ENCODE measurements around the gene TEKT2. TPM values are rescaled to one million over a fixed set of nuclear protein-coding genes. Genes with fewer than 3 reads are reported as not detected.

The TEKT2 gene
- total and polyA plus RNA-seq, 5 donors from 2014 or later, result 0.81 TPM; not detected in 4

- Histone ChIP-seq H3K4me3 (ENCODE audit: low read depth, low read length) (no peak overlapping the region), H3K9me3 (ENCODE audit: control insufficient read depth in 2 of 2, low read length in 2 of 2) (no peaks in the 10 kb centered on the region), H3K27me3 (ENCODE audit: control insufficient read depth, insufficient read depth, low read length) (no peaks in the 10 kb centered on the region), H3K27ac (ENCODE audit: insufficient read depth, low read length, poor library complexity, severe bottlenecking) (no peak overlapping the region), H3K36me3 (ENCODE audit: control insufficient read depth, insufficient read depth, low read length) (peaks cover 37% of the 10 kb centered on the region), H3K4me1 (ENCODE audit: control insufficient read depth, insufficient read depth, low read length, poor library complexity, severe bottlenecking) (no peaks in the 10 kb centered on the region)
- no peaks in the 10 kb centered on the region for H3K9me3 Mint-ChIP-seq
- no peaks in the 10 kb centered on the region for H3K27me3 Mint-ChIP-seq
- H3K36me3 Mint-ChIP-seq, result peaks cover 23% of the 10 kb centered on the region
- DNase-seq (no peak), ATAC-seq (ENCODE audit: low read depth in 2 of 2) (no peak)
- H3K4me1 Mint-ChIP-seq, result peaks cover 0 to 12% (median 4%) of the 10 kb centered on the region in 4 donors
- H3K4me3 Mint-ChIP-seq, result no peak overlapping the region
- peak overlapping the region; percentile 50 to 56 (median 52) for H3K27ac Mint-ChIP-seq
Measured at GRCh38 chr1:36135796-36136195, 51.9 kb downstream of the TEKT2 start.

GRCh38 chr1:36136535-36136934 is 52.6 kb downstream of the TEKT2 start:
- peaks cover 0 to 16% (median 7%) of the 10 kb centered on the region in 4 donors for H3K4me1 Mint-ChIP-seq
- H3K27me3 Mint-ChIP-seq, result no peaks in the 10 kb centered on the region
- peak overlapping the region in 1 of 3 donors; percentile 50 for H3K27ac Mint-ChIP-seq
- ATAC-seq (ENCODE audit: low read depth in 2 of 2) (no peak), DNase-seq (no peak)
- H3K27ac ChIP-seq (ENCODE audit: insufficient read depth, low read length, poor library complexity, severe bottlenecking), result no peak overlapping the region
- no peak overlapping the region for H3K4me3 Mint-ChIP-seq
- no peak overlapping the region for H3K4me3 ChIP-seq (ENCODE audit: low read depth, low read length)
- H3K36me3 Mint-ChIP-seq, result peaks cover 23% of the 10 kb centered on the region
- H3K4me1 ChIP-seq (ENCODE audit: control insufficient read depth, insufficient read depth, low read length, poor library complexity, severe bottlenecking), result no peaks in the 10 kb centered on the region
- peaks cover 37% of the 10 kb centered on the region for H3K36me3 ChIP-seq (ENCODE audit: control insufficient read depth, insufficient read depth, low read length)
- no peaks in the 10 kb centered on the region for H3K9me3 Mint-ChIP-seq
- H3K27me3 ChIP-seq (ENCODE audit: control insufficient read depth, insufficient read depth, low read length), result no peaks in the 10 kb centered on the region
- no peaks in the 10 kb centered on the region for H3K9me3 ChIP-seq (ENCODE audit: control insufficient read depth in 2 of 2, low read length in 2 of 2)

GRCh38 chr1:36137226-36137625 is 53.3 kb downstream of the TEKT2 start:
- ATAC-seq (ENCODE audit: low read depth in 2 of 2) (no peak), DNase-seq (no peak)
- H3K4me1 Mint-ChIP-seq, result peaks cover 5 to 20% (median 12%) of the 10 kb centered on the region in 4 donors
- H3K27ac Mint-ChIP-seq, result no peak overlapping the region
- H3K4me3 Mint-ChIP-seq, result peak overlapping the region in 1 of 4 donors; percentile 17
- H3K36me3 ChIP-seq (ENCODE audit: control insufficient read depth, insufficient read depth, low read length), result peaks cover 37% of the 10 kb centered on the region
- no peaks in the 10 kb centered on the region for H3K27me3 Mint-ChIP-seq
- no peak overlapping the region for H3K27ac ChIP-seq (ENCODE audit: insufficient read depth, low read length, poor library complexity, severe bottlenecking)
- peaks cover under 1% of the 10 kb centered on the region for H3K4me1 ChIP-seq (ENCODE audit: control insufficient read depth, insufficient read depth, low read length, poor library complexity, severe bottlenecking)
- no peaks in the 10 kb centered on the region for H3K9me3 ChIP-seq (ENCODE audit: control insufficient read depth in 2 of 2, low read length in 2 of 2)
- no peak overlapping the region for H3K4me3 ChIP-seq (ENCODE audit: low read depth, low read length)
- H3K27me3 ChIP-seq (ENCODE audit: control insufficient read depth, insufficient read depth, low read length), result no peaks in the 10 kb centered on the region
- peaks cover 23% of the 10 kb centered on the region for H3K36me3 Mint-ChIP-seq
- H3K9me3 Mint-ChIP-seq, result no peaks in the 10 kb centered on the region

- H3K9me3 Mint-ChIP-seq, result no peaks in the 10 kb centered on the region
- Histone ChIP-seq H3K4me3 (ENCODE audit: low read depth, low read length) (no peak overlapping the region), H3K4me1 (ENCODE audit: control insufficient read depth, insufficient read depth, low read length, poor library complexity, severe bottlenecking) (peaks cover 4% of the 10 kb centered on the region), H3K9me3 (ENCODE audit: control insufficient read depth in 2 of 2, low read length in 2 of 2) (no peaks in the 10 kb centered on the region), H3K36me3 (ENCODE audit: control insufficient read depth, insufficient read depth, low read length) (peaks cover 37% of the 10 kb centered on the region), H3K27me3 (ENCODE audit: control insufficient read depth, insufficient read depth, low read length) (no peaks in the 10 kb centered on the region), H3K27ac (ENCODE audit: insufficient read depth, low read length, poor library complexity, severe bottlenecking) (no peak overlapping the region)
- DNase-seq (no peak), ATAC-seq (ENCODE audit: low read depth in 2 of 2) (no peak)
- H3K4me3 Mint-ChIP-seq, result no peak overlapping the region
- H3K4me1 Mint-ChIP-seq, result peaks cover 5 to 26% (median 14%) of the 10 kb centered on the region in 4 donors
- H3K36me3 Mint-ChIP-seq, result peaks cover 23% of the 10 kb centered on the region
- H3K27me3 Mint-ChIP-seq, result no peaks in the 10 kb centered on the region
- peak overlapping the region in 1 of 3 donors; percentile 18 for H3K27ac Mint-ChIP-seq
Measured at GRCh38 chr1:36137776-36138175, 53.9 kb downstream of the TEKT2 start.

Other genes starting within 250 kb of the TEKT2 start
- gene AGO1, start 200.9 kb upstream of the TEKT2 start, total RNA-seq, result 24.3 TPM
- 10 to 100 TPM in 1 of 4 donors, 1 to 10 TPM in 3; 6.7 to 10.9 (median 8.0) TPM for gene AGO1, start 200.9 kb upstream of the TEKT2 start, polyA plus RNA-seq
- gene AGO3, start 153.0 kb upstream of the TEKT2 start, total RNA-seq, result 36.7 TPM
- 10 to 100 TPM in 1 of 4 donors, 1 to 10 TPM in 3; 8.1 to 12.7 (median 9.6) TPM for gene AGO3, start 153.0 kb upstream of the TEKT2 start, polyA plus RNA-seq
- 20.6 TPM for gene ADPRS, start 4.8 kb downstream of the TEKT2 start, total RNA-seq
- 10 to 100 TPM; 21.4 to 41.6 (median 28.4) TPM for gene ADPRS, start 4.8 kb downstream of the TEKT2 start, polyA plus RNA-seq
- gene COL8A2, start 41.1 kb downstream of the TEKT2 start, total RNA-seq, result not detected
- under 1 TPM in 1 of 4 donors, not detected in 3; 0.03 TPM for gene COL8A2, start 41.1 kb downstream of the TEKT2 start, polyA plus RNA-seq
- gene TRAPPC3, start 65.4 kb downstream of the TEKT2 start, total RNA-seq, result 45.6 TPM
- 100 to 1,000 TPM; 112 to 137 (median 126) TPM for gene TRAPPC3, start 65.4 kb downstream of the TEKT2 start, polyA plus RNA-seq
- 178 TPM for gene MAP7D1, start 72.1 kb downstream of the TEKT2 start, total RNA-seq
- gene MAP7D1, start 72.1 kb downstream of the TEKT2 start, polyA plus RNA-seq, result 10 to 100 TPM; 10.1 to 16.3 (median 13.1) TPM
- gene THRAP3, start 140.3 kb downstream of the TEKT2 start, total RNA-seq, result 84.4 TPM
- 10 to 100 TPM; 62.5 to 73.7 (median 68.2) TPM for gene THRAP3, start 140.3 kb downstream of the TEKT2 start, polyA plus RNA-seq
- 3.2 TPM for gene SH3D21, start 222.3 kb downstream of the TEKT2 start, total RNA-seq
- gene SH3D21, start 222.3 kb downstream of the TEKT2 start, polyA plus RNA-seq, result under 1 TPM; 0.26 to 0.42 (median 0.33) TPM
- 12.7 TPM for gene EVA1B, start 239.6 kb downstream of the TEKT2 start, total RNA-seq
- 10 to 100 TPM in 3 of 4 donors, 1 to 10 TPM in 1; 8.7 to 18.0 (median 12.9) TPM for gene EVA1B, start 239.6 kb downstream of the TEKT2 start, polyA plus RNA-seq